HG03025 (cell line): Measurements from ENCODE around the gene GIMAP1.
"Not testable (repeated sequence)": the region's sequence is repeated elsewhere in the genome, so short reads cannot be mapped to it uniquely, and the experiment has no call there.

Source experiments
- ATAC-seq: cut with Tn5 transposase; IDR thresholded peaks from one replicate; pipeline ENCODE4 v1.9.1; 2021; ENCODE audit warnings: mild to moderate bottlenecking, moderate library complexity; ENCODE audit not compliant: unreplicated experiment, low FRiP score

Gene GIMAP1

DNA sequence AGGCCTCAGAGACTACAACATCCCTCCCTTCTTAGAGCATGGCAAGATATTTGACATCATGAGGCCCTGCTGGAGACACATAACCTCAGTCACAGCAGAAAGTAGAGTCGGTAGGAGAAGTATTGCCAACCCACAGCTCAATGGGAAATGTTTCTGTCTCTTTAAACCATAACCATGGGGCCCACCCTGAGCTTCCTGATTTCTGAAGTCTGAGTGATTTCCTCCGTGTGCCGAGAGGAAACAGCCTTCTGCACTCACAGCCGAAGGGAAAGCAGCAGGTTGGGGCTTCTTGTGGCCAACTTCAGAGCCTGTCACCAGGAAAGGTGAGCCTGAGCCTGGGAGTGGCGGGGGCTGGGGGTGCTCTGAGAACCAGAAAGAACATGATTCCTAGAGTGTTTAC is at the start of gene GIMAP1:
GIMAP1 (plus strand) TSS at position 246 of the 400 bp plus-strand sequence. CDS start 2,435 bp downstream, outside the sequence.
- no peak for ATAC-seq

DNA sequence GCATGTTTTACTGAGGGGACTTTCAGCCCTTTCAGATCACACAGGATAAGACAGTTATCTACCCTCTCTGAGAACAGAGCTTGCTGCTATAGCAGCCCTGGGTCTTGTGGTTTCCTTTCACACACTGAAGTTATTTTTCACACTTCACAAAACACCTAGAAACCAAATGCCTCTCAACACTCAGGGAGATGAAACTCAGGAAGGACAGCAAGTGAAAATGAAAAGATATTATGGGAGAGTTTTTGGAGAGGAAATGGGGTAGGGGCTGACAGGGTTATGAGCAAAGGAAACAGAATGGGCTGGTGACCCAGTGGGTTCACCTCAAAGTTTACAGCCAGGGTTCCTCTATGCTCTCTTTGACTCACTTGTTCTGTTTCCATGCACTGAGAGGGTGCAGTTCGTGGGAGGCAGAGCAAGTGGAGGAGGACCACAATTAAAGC is 47.9 kb upstream of the GIMAP1 start:
- peak; percentile 69 for ATAC-seq

DNA sequence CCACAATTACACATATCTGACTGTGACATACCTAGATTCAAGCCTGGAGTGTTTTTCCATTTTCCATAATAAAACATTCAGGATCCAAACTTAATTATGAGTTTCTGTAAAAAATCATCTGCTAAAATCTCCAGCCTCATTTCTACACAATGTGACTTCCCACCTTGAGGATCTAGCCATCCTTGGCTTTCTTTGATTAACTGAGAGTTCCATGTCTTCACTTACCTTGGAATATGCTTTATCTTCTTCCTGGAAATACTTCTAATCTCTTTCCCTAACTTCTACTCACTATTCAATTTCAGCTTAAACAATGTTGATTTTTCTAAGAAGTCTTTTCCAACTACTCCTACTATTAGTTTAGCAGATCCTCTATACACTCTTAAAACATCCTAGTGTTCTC is 47.4 kb upstream of the GIMAP1 start:
- no peak for ATAC-seq

DNA sequence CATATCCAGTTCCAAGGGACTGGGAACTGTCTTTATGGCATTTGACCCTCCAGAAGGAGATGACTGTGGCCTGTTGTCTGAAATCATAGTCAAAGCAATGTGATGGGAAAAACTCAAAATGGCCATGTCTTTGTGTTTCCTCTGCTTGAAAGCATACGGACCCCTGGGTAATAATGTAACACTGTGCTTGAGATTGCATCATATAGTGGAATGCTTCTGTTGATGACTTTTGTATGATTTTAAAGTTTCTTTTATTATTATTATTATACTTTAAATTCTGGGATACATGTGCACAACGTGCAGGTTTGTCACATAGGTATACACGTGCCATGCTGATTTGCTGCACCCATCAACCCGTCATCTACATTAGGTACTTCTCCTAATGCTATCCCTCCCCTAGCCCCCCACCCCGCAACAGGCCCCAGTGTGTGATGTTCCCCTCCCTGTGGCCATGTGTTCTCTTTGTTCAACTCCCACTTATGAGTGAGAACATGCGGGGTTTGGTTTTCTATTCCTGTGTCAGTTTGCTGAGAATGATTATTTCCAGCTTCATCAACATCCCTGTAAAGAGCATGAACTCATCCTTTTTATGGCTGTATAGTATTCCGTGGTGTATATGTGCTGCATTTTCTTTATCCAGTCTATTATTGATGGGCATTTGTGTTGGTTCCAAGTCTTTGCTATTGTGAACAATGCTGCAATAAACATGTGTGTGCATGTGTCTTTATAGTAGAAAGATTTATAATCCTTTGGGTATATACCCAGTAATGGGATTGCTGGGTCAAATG is 44.4 kb upstream of the GIMAP1 start:
- ATAC-seq, result not testable (repeated sequence)

DNA sequence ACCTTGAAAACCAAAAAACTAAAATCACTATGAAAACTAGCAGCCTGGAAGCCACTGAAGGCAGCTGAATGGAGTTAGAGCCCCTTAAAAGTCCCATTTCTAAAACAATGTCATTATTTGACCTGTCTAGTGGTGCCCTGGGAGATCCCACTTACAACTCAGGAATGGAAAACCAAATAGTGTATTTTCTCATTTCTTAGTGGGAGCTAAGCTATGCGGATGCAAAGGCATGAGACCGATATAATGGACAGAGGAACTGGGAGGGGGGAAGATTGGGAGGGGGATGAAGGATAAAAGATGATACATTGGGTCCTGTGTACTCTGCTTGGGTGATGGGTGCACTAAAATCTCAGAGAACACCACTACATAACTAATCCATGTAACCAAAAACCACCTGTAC is 40.7 kb upstream of the GIMAP1 start:
- no peak for ATAC-seq

DNA sequence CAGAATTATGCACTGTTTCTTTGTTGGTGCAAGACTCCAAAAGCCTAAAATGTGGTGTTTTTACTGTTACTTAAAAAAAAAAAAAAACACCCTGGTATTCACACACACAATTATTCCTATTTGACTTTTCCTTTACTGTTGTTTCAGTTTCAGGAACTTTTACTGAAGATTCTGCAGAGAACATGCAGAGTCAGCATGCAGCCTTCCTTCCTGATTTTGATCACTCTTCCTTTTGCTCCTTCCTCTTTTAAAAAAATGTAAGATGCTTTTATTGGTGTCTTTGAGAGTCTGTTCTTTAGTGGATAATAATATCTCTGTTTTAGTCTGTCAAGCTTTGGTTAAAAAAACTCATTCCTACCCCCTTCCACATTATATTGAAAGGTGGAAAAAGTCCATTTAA is 40.1 kb upstream of the GIMAP1 start:
- ATAC-seq, result not testable (repeated sequence)

DNA sequence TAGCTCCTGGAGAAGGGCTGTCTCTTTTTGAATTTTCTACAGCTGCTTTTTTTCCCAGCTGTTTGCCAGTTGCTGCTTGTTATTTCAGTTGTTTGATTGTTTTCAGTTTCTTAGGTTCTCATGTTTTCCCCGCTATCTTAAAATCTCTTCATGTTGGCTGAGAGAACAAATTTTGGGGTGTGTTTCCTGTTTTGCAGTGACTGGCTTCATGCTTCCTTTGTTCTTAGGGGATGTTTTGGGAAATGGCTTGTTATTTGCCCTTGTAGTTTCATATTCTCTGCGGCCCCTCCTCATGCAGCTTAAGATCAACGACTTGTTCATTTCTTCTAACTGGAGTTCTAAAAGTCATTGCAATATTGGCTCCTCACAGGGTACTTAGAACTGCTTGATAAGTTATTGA is 39.6 kb upstream of the GIMAP1 start:
- not testable (repeated sequence) for ATAC-seq

DNA sequence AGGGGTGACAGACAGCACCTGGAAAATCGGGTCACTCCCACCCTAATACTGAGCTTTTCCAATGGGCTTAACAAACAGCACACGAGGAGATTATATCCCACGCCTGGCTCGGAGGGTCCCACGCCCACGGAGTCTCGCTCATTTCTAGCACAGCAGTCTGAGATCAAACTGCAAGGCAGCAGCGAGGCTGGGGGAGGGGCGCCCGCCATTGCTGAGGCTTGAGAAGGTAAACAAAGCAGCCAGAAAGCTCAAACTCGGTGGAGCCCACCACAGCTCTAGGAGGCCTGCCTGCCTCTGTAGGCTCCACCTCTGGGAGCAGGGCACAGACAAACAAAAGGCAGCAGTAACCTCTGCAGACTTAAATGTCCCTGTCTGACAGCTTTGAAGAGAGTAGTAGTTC is 37.8 kb upstream of the GIMAP1 start:
- not testable (repeated sequence) for ATAC-seq

DNA sequence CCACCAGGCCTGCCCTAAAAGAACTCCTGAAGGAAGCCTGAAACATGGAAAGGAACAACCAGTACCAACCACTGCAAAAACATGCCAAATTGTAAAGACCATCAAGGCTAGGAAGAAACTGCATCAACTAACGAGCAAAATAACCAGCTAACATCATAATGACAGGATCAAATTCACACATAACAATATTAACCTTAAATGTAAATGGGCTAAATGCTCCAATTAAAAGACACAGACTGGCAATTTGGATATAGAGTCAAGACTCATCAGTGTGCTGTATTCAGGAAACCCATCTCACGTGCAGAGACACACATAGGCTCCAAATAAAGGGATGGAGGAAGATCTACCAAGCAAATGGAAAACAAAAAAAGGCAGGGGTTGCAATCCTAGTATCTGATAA is 36.0 kb upstream of the GIMAP1 start:
- ATAC-seq, result not testable (repeated sequence)

DNA sequence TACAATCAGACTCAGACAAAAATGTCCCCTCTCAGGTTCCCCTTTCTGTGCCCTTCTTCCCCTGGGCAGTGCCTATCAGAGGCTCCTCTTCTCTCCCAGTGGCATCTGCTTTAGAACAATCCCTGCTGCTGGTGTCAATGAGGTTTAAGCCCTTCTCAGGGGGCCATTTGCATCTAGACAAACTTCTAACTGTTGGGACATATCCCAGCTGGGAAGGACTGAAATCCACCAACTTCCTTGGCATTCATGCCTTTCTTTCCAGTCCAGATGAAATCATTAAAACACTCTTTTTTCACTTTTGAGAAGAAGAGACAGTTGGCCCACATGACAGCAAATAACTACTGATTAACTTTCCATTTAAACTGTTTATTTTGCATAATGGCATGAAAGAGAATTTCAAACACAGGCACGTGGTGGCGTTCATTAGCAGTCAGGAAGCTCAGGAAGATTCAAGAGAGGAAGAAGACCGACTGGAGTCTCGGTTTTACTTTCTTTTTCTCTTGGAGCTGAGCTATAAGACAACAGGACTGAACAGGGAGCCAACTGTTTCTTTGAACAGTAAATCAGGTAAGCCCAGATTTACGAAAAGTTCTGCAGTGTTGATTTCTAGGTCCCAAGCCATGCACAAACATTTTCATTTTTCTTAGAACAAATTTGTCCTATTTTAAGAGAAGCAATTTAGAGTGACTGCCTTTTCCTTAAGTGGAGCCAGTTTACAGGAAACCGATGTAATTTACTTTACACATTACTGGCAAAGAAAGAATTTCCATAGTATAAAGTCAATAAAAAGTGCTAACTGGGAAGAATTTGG is 31.0 kb upstream of the GIMAP1 start, which contains the start of gene GIMAP2:
GIMAP2 (plus strand) TSS at position 488 of the 811 bp plus-strand sequence. CDS start 1,354 bp downstream, outside the sequence.
- ATAC-seq, result peak; percentile 93

DNA sequence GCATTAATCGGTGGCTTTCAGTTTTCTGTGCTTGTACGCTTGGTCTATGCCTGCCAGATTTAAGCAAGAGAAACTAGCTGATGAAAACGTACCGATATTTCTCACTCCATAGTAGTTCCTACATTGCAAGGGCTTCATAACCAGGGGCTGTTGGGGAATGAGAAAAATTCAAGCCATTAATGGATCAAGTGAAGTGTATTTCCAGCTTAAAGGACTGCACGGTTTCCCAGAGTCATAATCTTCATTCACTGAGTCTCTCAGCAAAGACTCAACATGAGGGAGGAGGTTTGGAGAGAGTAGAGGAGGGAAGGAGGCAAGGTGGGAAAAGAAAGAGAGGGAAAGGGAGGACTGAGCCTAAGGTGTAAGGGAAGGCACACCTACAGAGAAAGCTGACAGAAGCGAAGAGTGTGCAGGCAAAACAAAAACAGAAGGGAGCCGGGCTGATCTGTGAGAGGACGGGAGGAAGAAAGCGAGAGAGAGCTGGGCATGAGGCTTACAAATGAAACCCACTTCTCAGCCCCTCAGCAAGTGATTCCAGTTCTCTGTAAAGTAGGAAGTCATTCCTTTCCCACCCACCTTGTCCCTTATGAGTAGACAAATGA is 30.3 kb upstream of the GIMAP1 start:
- ATAC-seq, result peak; percentile 18

DNA sequence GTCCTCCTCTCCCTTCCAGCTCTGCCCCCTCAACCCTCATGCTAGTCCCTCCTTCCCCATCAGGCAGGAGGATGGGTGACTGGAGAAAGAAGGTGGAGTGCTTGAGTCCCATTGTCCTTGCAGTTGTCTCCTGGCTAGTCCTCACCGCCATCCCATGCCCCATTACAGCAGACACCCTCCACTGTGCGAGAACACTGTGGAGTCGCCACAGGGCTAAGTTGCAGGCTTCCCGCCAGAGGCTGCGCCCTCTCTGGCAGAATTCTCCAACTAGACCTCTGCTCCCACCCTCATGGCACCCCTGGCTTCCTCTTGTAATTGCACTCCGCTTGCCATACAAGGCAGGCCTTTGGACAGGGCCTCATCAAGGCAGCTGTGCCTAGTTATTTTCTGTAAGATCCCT is 27.8 kb upstream of the GIMAP1 start:
- no peak for ATAC-seq

DNA sequence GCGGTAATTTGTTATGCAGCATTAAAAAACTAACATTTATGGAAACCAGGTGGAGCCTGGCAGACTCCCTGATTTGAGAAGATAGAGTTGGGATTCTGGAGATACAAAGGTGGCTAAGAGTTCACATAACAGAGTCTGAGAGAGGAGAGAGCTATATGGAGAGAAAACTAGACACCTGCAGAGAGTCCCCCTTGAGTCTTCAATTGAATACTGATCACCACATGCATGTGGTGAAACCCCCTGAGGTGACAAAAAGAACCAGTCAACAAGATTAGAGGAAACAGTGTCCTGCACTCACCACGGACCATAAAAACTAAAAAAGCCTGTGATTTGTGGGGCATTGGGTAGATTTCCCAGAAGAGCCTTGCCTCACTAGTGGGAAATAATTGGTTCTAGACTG is 20.8 kb upstream of the GIMAP1 start:
- ATAC-seq, result no peak

DNA sequence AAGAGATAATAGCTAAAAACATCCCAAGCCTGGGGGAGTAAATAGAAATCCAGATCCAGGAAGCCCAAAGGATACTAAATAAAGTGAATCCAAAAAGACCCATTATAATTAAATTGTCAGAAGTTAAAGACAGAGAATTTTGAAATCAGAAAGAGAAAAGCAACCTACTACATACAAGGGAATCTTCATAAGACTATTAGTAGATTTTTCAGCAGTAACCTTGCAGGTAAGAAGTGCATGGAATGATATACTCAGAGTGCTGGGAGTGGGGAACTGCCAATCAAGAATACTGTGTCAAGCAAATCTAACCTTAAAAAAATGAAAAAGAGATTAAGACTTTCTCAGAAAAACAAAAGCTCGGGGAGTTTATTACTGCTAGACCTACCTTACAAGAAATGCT is 13.2 kb upstream of the GIMAP1 start:
- no peak for ATAC-seq

DNA sequence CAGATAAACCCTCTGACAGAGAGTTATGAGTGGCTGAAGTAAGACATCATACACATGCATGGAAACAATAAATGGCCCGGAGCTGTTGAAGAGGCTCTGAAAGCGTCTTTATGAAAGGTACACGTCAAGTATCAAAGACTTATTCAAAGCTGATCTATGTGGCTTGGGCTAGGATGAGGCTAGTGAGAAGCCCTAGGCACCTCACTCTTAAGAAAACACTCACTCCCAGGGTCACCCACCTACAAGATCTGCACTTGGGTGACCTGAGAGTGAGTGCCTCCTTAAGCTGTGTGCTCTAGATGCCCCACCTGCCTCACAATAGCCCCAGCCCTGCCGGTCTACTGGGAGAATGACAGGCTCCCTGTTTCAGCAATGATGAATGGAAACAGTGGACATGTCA is 1.1 kb upstream of the GIMAP1 start:
- no peak for ATAC-seq

DNA sequence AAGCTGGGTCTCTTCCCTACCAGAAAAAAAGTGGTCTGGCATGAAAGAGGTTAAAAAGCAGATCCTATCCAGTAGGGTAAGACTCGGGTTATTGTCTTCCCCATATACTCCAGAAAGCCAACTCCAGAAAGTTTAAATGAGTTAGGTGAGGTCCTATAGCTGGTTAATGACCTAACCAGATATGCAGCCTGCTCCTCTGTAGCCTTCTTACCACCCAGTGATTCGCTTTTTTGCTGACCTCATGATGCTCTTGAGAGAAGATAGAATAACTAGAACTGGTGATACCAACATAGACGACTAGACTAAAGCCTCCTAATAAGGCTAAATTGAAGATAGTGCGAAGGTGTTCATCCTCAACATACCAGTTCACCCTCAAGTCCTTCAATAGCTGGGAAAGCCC is 675 bp upstream of the GIMAP1 start:
- no peak for ATAC-seq

DNA sequence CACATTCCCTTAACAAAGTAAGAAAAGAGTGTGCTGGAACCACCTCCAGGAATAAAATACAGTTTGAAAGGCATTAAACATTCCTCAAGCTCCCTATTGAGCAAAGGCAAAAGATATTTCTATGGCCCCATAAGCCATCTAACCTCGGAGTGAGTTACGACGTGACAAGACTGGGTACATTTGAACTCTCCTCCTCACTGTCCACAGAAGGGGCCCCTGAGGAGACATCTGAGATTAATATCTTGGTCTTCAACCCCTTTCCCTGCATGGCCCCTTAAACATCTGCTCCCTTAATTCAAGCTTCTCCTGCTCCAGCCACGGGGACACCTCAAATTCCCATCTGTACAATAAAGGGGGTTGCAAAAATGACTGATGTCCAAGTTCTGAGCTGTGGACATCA is 526 bp downstream of the GIMAP1 start:
- ATAC-seq, result no peak

DNA sequence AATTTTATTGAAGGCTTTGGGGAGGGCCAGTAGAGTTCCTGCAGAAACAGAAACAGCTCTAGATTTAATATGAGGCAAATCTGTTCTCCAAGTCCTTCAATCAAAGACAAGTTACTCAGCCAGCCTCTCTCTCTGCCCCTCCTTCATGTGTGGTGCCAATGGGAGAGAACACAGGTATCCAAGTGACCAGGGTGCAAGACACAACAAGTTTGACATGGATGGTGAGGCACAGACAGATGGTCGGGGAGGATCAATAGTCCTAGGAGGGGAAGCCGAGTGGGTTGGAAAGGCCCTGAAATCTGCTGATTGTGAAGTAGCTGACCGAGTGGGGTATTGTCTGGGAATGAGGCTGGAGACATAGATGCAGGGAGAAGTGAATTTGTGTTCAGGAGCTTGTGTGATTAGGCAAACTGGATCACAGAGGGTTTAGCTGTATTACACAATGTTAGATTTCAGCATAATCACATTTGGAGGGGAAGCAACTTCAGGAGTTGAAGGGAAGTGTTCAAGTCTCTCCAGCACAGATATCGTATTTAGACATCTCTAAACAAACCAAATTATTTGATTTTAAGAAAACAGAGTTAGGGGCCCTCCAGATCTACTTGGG is 1.5 kb downstream of the GIMAP1 start:
- no peak for ATAC-seq

DNA sequence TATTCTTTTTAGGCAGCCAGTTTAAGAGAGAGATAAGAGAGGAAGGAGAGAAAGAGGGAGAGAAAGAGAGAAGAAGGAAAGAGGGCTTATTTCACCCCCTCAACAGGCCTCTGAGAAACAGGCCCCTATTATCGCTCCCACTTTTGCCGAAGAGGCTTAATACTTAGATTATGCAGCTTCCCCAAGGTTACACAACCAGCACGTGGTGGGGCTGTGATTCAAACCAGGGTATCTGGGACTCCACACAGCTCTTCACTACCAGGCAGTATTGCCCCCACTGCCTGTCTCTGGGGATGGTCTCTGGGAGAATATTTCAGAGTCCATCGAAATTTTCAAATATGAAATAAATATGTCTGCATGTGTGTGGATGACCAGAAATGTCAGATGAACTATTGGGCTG is 3.0 kb downstream of the GIMAP1 start:
- no peak for ATAC-seq

DNA sequence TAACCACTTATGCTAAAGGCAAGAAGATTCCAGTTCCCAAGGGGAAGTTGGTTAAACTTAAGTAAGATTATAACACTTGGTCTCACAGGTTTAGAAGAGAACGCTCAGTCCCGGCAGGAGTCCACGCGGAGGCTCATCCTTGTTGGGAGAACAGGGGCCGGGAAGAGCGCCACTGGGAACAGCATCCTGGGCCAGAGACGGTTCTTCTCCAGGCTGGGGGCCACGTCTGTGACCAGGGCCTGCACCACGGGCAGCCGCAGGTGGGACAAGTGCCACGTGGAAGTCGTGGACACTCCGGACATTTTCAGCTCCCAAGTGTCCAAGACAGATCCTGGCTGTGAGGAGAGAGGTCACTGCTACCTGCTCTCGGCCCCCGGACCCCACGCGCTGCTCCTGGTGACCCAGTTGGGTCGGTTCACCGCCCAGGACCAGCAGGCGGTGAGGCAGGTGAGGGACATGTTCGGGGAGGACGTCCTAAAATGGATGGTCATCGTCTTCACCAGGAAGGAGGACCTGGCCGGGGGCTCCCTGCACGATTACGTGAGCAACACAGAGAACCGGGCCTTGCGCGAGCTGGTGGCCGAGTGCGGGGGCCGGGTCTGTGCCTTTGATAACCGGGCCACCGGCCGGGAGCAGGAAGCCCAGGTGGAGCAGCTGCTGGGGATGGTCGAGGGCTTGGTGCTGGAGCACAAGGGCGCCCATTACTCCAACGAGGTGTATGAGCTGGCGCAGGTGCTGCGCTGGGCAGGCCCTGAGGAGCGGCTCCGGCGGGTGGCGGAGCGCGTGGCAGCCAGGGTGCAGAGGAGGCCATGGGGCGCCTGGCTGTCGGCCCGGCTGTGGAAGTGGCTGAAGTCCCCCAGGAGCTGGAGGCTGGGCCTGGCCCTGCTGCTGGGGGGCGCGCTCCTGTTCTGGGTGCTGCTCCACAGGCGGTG is 3.8 kb downstream of the GIMAP1 start:
- no peak for ATAC-seq
